ENCODE results near the gene PAX8.

GRCh38 chr2:113219525-113219888 lies 59.2 kb downstream of the PAX8 start:
- TF ChIP-seq CTCF (IDR thresholded peaks at IDR 0.05) = no peak
- no peak for TF ChIP-seq EZH2 (IDR thresholded peaks at IDR 0.05; ENCODE audit: borderline replicate concordance, insufficient read depth, low read depth, low read length, poor library complexity, severe bottlenecking)
